Measurements from ENCODE around the gene IER3. TPM values are rescaled to one million over a fixed set of nuclear protein-coding genes. Genes with fewer than 3 reads are reported as not detected.

The IER3 gene
- total RNA-seq, 1 donor from 2014 or later, result 40.5 TPM

DNA sequence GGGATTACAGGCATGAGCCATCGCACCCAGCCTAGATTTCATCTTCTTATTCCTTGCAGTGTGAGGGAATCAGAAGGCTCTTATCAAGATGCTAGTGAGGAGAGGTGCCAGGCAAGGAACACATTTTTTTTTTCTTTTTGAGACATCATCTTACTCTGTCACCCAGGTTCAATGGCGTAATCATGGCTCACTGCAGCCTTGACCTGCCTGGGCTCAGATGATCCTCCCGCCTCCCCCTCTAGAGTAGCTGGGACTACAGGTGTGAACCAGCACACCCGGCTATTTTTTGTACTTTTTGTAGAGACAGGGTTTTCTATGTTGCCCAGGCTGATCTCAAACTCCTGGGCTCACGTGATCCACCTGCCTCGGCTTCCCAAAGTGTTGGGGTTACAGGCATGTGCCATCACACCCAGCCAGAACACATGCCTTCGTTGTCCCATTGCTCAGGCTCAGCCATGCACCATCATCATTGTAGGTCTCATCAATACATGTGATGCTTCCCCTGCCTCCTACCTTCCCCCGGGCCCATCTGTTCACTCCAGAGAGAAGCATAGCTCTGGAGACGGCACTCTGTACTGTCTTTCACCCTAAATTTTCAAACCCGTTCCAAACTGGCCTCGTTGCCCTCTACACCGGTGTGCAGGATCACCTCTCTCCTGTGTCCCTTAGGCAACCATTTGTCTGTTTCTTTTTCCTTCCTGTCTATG is 12.0 kb downstream of the IER3 start:
- Histone ChIP-seq H3K27me3 (no peaks in the 10 kb centered on the region), H3K36me3 (peaks cover 0 to 93% of the 10 kb centered on the region in 2 donors), H3K4me3 (no peak overlapping the region), H3K9me3 (no peaks in the 10 kb centered on the region), H3K27ac (no peak overlapping the region), H3K4me1 (peaks cover 18% of the 10 kb centered on the region)
- no peak for TF ChIP-seq POLR2A (IDR thresholded peaks at IDR 0.05)
- no peak for TF ChIP-seq CTCF (IDR thresholded peaks at IDR 0.05)
- TF ChIP-seq POLR2AphosphoS5 (IDR thresholded peaks at IDR 0.05; ENCODE audit: insufficient read depth in 1 of 2, low read depth in 1 of 2), result no peak
- no peak for DNase-seq (ENCODE audit: extremely low spot score in 2 of 2)
- intact Hi-C loops (cut with DNase I), result no loop called here

DNA sequence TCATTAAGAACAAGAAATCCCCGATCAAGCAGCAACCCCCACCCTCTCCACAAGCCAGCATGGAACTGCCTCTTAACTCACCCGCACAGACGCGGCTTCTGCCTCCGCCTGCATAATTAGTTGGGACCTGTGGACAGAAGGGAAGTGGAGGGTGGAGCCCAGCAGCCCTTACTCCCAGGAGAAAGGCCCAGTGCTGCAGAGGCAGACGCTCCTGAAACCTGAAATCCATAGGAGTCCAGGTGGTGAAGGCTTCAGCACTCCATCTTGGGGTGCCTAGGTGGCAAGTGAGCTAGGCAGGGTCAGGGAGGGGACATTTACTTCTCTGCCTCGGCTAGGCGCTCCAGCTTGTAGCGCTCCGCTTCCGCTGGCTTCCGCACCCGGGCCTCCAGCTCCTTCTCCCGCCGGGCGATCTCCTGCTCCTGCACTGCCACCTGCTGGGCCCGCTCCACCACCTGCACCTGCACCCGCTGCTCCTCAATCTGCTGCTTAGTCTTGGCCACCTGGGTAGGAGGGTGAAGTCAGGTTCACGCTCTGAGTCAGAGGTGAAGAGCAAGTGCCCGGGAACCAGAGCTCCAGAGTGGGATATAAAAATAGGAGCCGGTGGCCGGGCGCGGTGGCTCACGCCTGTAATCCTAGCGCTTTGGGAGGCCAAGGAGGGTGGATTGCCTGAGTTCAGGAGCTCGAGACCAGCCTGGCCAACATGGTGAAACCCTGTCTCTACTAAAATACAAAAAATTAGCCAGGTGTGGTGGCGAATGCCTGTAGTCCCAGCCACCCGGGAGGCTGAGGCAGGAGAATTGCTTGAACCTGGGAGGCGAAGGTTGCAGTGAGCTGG is 13.5 kb downstream of the IER3 start:
- peaks cover 15% of the 10 kb centered on the region for H3K4me1 ChIP-seq
- H3K4me3 ChIP-seq, result no peak overlapping the region
- TF ChIP-seq CTCF (IDR thresholded peaks at IDR 0.05) (peak; percentile 30 to 50 (median 45)), POLR2A (IDR thresholded peaks at IDR 0.05) (no peak), POLR2AphosphoS5 (IDR thresholded peaks at IDR 0.05; ENCODE audit: insufficient read depth in 1 of 2, low read depth in 1 of 2) (peak; percentile 39 to 62)
- no peak for DNase-seq (ENCODE audit: extremely low spot score in 2 of 2)
- H3K27me3 ChIP-seq, result no peaks in the 10 kb centered on the region
- peaks cover 0 to 92% of the 10 kb centered on the region in 2 donors for H3K36me3 ChIP-seq
- H3K9me3 ChIP-seq, result no peaks in the 10 kb centered on the region
- intact Hi-C loops (cut with DNase I), result no loop called here
- peak overlapping the region; percentile 56 for H3K27ac ChIP-seq

- no peak for TF ChIP-seq POLR2AphosphoS5 (IDR thresholded peaks at IDR 0.05; ENCODE audit: insufficient read depth in 1 of 2, low read depth in 1 of 2)
- TF ChIP-seq POLR2A (IDR thresholded peaks at IDR 0.05), result no peak
- no peak for TF ChIP-seq CTCF (IDR thresholded peaks at IDR 0.05)
- no peaks in the 10 kb centered on the region for H3K9me3 ChIP-seq
- H3K4me1 ChIP-seq, result peaks cover 43% of the 10 kb centered on the region
- no peak overlapping the region for H3K4me3 ChIP-seq
- no peaks in the 10 kb centered on the region for H3K27me3 ChIP-seq
- DNase-seq (ENCODE audit: extremely low spot score in 2 of 2), result no peak
- intact Hi-C loops (cut with DNase I), result no loop called here
- peaks cover 0 to 86% of the 10 kb centered on the region in 2 donors for H3K36me3 ChIP-seq
- no peak overlapping the region for H3K27ac ChIP-seq
These were observed 16.3 kb downstream of the IER3 start for GRCh38 chr6:30727920-30728553.

DNA sequence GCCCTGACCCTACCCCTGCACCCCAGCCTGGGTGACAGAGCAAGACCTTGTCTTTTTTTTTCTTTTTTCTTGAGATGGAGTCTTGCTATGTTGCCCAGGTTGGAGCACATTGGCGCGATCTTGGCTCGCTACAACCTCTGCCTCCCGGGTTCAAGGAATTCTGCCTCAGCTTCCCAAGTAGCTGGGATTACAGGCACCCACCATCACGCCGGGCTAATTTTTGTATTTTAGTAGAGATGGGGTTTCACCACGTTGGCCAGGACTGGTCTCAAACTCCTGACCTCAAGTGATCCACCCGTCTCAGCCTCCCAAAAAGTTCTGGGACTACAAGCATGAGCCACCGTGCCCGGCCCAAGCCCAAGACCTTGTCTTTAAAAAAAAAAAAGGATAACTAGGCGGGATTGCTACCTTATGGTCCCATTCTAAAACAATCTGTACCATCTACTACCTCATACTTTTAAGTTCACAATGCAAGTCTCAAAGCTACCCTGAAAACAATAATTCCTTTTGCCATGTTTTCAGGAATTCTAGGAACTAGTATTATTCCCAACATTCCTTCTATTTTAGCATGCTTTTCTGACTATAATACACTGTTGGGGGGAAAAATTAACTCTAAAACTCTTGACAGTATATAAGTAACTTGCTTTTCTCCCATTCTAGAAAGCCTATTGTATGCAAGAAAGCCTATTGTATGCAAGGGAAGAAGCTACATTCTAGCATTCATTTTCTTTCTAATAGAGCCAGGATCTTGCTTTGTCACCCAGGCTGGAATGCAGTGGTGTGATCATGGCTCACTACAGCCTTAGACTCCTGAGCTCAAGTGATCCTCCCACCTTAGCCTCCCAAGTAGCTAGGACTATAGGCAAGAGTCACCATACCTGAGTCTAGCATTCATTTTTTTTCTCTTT is 17.6 kb downstream of the IER3 start:
- TF ChIP-seq CTCF (IDR thresholded peaks at IDR 0.05) (no peak), POLR2A (IDR thresholded peaks at IDR 0.05) (no peak), POLR2AphosphoS5 (IDR thresholded peaks at IDR 0.05; ENCODE audit: insufficient read depth in 1 of 2, low read depth in 1 of 2) (no peak)
- H3K36me3 ChIP-seq, result peaks cover 0 to 78% of the 10 kb centered on the region in 2 donors
- no peaks in the 10 kb centered on the region for H3K27me3 ChIP-seq
- H3K9me3 ChIP-seq, result no peaks in the 10 kb centered on the region
- H3K4me1 ChIP-seq, result peaks cover 56% of the 10 kb centered on the region
- no peak overlapping the region for H3K4me3 ChIP-seq
- DNase-seq (ENCODE audit: extremely low spot score in 2 of 2), result no peak
- no peak overlapping the region for H3K27ac ChIP-seq
- intact Hi-C loops (cut with DNase I), result no loop called here
